ENCODE results near the gene BPIFA3.

Gene BPIFA3

GRCh38 chr20:33224399-33224798 is 7.2 kb downstream of the BPIFA3 start:
- no peak for DNase-seq (ENCODE audit: low spot score)

- no peak for DNase-seq (ENCODE audit: low spot score)
These were observed 12.7 kb downstream of the BPIFA3 start for GRCh38 chr20:33229843-33230242.

DNA sequence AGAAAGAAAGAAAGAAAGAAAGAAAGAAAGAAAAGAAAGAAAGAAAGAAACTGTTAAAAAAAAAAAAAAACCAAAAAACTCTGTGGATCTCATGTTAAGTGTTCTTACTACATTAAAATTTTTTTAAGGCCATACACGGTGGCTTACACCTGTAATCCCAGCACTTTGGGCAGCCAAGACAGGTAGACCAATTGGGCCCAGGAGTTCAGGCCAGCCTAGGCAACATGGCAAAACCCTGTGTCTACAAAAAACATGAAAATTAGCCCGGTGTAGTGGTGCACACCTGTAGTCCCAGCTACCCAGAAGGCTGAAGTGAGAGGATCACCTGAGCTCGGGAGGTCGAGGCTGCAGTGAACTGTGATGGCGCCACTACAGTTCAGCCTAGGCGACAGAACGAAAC is 14.1 kb downstream of the BPIFA3 start:
- no peak for DNase-seq (ENCODE audit: low spot score)

GRCh38 chr20:33232486-33233072 is 15.4 kb downstream of the BPIFA3 start:
- no peak for DNase-seq (ENCODE audit: low spot score)

GRCh38 chr20:33233129-33233774 is 16.1 kb downstream of the BPIFA3 start:
- no peak for DNase-seq (ENCODE audit: low spot score)

DNA sequence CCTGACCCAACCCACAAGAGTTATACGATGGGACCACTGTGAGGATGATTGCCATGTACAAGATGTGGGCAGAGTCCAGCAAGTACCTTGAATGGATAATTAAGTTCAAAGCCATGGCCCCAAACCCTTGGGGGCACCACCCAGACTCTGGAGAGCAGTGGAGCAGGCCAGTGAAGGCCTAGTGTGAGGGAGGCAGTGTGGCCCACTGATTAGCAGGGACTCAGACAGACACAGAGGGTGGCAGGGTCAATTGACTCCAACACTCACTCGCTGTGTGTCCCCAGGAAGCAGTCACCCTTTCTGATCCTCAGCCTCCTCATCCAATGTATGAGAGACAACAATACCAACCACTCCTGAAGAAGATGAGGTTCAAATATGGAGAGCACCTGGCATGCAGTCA is 16.9 kb downstream of the BPIFA3 start:
- DNase-seq (ENCODE audit: low spot score), result no peak

- DNase-seq (ENCODE audit: low spot score), result no peak
These were observed 18.5 kb downstream of the BPIFA3 start, which contains the start of gene BPIFA1 for GRCh38 chr20:33235696-33236095. TSS of gene BPIFA1 (plus strand) at chr20:33235996. CDS start at chr20:33237712, 1,716 bp downstream.

DNA sequence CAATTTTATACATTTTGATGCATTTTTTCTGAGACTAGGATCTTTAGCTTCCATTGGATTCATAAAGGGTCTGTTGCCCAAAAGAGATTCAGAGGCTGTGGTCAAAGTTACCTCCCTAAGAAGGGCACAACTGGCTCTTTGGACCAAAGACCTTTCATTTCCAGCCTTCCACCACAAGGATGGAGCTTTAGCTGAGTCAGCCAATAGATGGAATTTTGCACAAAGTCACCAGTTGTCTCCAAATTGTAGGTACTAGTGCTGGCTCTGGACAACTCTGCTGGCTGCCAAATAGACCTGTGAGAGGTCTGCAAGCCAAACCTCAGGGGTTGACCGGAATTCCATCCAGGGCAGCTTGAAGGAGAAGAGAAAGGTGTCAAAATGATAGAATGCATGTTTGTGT is 19.2 kb downstream of the BPIFA3 start:
- no peak for DNase-seq (ENCODE audit: low spot score)

DNA sequence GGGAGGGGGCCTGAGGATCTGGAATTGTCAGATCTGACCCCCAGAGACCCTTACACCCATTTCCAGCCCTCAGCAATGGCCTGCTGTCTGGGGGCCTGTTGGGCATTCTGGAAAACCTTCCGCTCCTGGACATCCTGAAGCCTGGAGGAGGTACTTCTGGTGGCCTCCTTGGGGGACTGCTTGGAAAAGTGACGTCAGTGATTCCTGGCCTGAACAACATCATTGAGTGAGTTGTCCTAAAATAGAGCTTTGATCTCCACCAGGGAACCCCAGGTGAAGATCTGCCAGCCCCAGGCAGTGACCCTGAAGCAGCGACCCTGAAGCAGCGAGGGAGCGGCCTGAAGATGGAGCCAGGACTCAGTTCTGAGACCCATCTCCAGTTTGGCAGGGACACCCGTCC is 20.8 kb downstream of the BPIFA3 start:
- DNase-seq (ENCODE audit: low spot score), result no peak

DNA sequence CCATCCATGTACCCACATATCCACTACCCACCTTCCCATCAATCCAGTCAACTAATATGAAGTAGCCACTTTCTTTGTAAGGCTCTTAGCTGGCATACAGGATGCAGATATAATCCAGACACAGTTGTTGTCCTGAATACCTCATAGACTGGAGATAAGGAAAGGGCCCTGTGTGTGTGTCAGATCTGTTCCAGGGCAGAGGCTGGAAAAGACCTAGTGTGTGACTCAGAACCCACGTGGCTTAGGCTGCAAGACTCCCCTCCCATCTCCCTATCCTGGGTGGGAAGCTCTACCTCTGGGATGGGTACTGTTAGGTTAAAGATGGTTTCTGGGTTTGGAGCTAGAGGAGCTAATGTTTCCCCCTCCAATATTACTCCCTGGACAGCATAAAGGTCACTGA is 22.3 kb downstream of the BPIFA3 start:
- no peak for DNase-seq (ENCODE audit: low spot score)

DNA sequence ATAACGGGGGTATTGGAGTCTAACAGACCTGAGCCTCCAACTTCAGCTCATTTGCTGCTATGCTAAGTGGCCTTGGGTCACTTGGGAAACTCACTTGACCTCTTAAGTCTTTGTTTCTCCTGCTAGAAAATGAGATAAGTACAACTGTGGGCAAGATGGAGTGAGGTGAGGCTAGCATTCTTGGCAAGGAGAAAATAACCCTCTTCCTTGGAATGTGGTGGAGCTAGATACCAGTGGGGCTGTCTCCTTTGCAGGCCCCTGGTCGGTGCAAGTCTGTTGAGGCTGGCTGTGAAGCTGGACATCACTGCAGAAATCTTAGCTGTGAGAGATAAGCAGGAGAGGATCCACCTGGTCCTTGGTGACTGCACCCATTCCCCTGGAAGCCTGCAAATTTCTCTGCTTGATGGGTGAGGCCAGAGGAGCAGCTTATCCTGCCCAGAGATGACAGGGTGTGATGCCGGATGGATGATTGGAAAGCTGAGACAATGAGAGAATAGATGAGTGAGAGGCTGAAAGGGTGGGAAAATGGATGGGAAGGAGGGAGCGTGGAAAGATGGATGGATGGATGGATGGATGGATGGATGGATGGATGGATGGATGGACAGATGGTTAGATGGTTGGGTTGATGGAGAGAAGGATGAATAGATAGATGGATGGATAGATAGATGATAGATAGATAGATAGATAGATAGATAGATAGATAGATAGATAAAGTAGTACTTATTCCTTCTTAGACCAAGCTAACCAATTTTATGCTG is 23.0 kb downstream of the BPIFA3 start:
- DNase-seq (ENCODE audit: low spot score), result no peak

DNA sequence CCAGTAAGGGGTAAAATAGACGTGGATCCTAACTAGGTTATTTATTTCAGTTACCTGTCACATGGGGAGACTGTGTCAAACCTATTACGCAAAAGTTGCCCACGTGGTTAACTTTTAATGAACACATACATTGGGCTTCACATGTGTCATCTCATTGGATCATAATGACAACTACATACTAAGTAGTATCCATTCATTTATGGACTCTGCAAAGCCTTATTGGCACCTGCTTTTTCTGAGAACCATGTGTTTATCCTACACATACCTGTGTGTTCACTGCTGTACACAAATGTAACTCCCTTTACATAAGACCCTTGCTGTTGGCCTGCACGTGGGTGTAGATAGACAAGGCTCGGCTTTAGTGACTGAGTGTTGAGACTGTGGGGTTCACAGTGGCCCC is 23.8 kb downstream of the BPIFA3 start:
- DNase-seq (ENCODE audit: low spot score), result no peak

GRCh38 chr20:33242319-33243100 is 25.4 kb downstream of the BPIFA3 start:
- DNase-seq (ENCODE audit: low spot score), result no peak

DNA sequence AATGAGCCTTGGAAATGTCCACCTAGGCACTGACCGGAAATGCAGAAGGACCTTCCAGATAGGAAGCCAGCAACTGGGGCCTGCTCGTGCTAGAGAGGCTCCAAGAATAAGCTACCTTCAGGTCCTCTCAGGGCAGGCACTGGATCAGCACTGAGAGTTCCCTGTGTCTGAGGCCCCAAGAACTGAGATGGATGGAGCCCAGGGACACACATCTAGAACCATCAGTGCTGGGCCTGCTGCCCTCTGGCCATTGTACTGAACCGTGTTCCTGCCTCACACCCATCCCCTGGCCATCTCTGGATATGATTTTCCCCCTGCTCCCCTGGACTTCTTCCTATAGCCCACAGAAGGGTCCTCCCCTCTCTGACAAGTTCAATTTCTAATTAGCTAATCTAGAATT is 28.9 kb downstream of the BPIFA3 start:
- DNase-seq (ENCODE audit: low spot score), result no peak

GRCh38 chr20:33249456-33249855 is 32.3 kb downstream of the BPIFA3 start:
- DNase-seq (ENCODE audit: low spot score), result no peak

DNA sequence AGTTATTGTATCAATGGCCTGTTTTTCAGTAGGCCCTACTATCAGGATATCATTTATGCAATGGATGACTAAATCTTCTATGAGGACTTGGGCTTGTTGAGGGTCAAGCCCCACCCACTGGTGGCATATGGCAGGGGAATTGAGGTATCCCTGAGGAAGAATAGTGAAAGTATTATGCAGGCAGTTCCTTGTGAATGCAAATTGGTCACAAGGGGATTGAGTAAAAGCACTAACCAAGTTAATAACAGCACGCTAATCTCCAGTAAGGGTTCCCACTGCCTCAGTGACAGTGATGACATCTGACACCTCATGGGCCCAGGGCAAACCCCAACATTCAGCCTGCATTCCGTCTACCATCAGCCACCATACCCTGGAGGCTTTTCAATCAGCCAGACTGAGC is 33.5 kb downstream of the BPIFA3 start:
- no peak for DNase-seq (ENCODE audit: low spot score)

GRCh38 chr20:33251496-33251895 is 34.3 kb downstream of the BPIFA3 start:
- no peak for DNase-seq (ENCODE audit: low spot score)

- DNase-seq (ENCODE audit: low spot score), result no peak
These were observed 35.3 kb downstream of the BPIFA3 start for GRCh38 chr20:33252460-33252859.

DNA sequence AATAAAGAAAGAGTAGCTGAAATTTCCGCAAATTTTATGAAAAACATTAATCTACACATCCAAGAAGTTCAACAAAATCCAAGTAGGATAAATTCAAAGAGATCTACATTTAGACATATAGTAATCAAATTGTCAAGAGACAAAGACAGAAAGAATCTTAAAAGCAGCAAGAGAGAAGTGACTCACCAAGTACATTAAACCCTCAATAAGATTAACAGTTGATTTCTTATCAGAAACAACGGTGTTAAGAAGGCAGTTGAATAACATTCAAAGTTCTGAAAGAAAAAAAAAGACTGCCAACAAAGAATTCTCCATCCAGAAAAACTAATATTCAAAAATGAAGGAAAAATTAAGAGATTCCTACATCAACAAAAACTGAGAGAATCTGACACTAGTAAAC is 37.9 kb downstream of the BPIFA3 start:
- no peak for DNase-seq (ENCODE audit: low spot score)

DNA sequence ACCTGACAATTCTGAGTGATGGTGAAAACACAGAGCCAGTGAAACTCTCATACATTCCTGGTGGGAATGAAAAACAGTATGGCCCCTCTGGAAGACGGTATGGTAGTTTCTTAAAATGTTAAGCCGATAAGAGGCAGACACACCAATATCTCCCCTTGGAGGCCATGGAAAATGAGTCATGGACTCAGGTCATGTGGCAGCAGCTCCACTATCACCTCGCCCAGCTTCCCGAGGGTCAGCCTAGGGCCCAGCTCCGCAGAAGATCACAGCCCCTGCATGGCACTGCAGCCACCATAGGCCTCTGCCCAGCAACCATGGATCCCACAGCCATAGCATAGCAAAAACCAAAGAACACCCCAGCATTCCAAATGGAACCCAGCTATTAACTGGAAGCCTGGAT is 40.1 kb downstream of the BPIFA3 start:
- DNase-seq (ENCODE audit: low spot score), result no peak

- no peak for DNase-seq (ENCODE audit: low spot score)
These were observed 42.2 kb downstream of the BPIFA3 start for GRCh38 chr20:33259371-33259770.

- DNase-seq (ENCODE audit: low spot score), result no peak
These were observed 44.3 kb downstream of the BPIFA3 start for GRCh38 chr20:33261465-33261864.

DNA sequence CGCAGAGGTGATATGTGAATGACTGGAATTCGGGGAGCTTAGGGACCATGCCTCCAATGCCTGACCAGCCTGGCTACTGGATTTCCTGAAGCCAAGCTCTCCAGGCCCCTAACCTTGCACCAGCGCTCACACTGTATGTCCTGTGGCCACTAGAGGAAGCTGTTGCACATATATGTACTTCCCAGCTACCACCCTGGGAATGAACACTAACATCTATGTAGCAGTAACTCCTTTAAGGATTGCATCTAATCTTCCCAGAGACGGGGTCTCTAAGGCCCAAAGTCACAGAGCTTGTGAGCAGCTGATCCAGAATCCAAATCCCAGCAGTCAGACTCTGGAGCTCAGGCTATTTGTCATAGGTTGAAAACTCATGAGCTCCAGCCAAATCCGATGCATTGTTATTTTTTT is 45.5 kb downstream of the BPIFA3 start:
- DNase-seq (ENCODE audit: low spot score), result peak; percentile 91

All from globus pallidus (tissue), 1 donor.